Amygdala (tissue), 56 donors: ENCODE measurements around the gene PRUNE2.

ENCODE experiments used
- DNase-seq, 56 donors: peaks; one replicate each; lab custom pipeline; 2025; lab: John Stamatoyannopoulos, UW

Gene PRUNE2

DNA sequence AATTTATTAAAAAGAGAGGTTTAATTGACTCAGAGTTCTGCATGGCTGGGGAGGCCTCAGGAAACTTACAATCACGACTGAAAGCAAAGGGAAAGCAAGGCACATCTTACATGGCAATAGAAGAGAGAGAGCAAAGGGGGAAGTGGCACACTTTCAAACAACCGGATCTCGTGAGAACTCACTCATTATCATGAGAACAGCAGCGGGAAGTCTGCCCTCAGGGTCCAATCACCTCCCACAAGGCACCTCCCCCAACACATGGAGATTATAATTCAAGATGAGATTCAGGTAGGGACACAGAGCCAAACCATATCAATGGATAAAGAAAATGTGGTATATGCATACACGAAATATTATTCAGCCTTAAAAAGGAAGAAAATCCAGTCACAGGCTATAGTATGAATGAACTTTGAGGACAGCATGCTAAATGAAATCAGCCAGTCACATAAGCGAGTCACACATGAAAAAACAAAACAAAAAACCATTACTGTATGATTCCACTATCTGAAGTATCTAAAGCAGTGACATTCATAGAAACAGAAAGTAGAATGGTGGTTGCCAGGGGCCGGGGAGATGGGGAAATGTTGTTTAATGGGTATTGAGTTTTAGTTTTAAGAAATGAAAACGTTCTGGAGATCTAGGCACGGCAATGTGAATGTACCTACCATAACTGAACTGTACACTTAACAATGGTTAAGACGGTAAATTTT, 225.0 kb downstream of the PRUNE2 start:
- DNase-seq = no peak

- no peak for DNase-seq
Measured at GRCh38 chr9:76677481-76678055, 228.3 kb downstream of the PRUNE2 start.

DNA sequence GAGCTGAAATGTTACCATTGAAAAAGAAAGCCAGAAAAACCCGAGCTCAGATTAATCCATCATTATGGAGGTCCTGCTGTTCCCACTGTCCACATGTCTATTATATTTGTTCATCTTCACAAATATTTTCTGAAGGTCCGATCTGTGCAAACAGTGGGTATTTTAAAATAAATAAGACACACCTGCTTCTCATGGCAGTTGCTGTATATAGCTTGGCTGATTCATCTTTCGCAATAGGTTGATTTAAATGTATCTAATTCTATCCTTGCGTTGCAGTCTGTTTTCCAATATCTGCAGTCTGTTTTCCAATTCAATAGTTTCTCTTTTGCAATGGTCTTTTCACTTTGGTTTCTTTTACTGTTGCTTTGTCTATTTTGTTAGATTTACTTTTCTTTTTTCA, 229.1 kb downstream of the PRUNE2 start:
- DNase-seq = no peak

- DNase-seq = no peak
Measured at GRCh38 chr9:76667521-76667957, 238.4 kb downstream of the PRUNE2 start.

GRCh38 chr9:76665966-76666365, 239.9 kb downstream of the PRUNE2 start:
- DNase-seq = peak in 4 of 56 donors; percentile 9 to 24 (median 12)

DNA sequence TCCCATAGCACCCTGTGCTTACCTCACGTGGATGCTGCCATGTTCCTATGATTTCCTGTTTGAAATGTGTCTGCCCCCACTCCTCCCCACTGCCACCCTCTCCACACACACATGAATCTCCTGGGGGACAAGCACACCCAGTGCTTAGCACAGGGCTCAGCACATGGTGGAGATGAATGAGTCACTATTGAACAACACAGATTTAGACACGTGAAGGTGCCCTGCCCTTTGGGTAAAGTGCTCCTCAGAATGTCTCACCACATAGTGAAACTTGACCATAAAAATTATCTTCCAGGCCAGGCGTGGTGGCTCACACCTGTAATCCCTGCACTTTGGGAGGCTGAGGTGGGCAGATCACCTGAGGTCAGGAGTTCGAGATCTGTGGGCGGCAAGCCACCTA, 240.5 kb downstream of the PRUNE2 start:
- DNase-seq = no peak

GRCh38 chr9:76664120-76664519, 241.8 kb downstream of the PRUNE2 start:
- no peak for DNase-seq

DNA sequence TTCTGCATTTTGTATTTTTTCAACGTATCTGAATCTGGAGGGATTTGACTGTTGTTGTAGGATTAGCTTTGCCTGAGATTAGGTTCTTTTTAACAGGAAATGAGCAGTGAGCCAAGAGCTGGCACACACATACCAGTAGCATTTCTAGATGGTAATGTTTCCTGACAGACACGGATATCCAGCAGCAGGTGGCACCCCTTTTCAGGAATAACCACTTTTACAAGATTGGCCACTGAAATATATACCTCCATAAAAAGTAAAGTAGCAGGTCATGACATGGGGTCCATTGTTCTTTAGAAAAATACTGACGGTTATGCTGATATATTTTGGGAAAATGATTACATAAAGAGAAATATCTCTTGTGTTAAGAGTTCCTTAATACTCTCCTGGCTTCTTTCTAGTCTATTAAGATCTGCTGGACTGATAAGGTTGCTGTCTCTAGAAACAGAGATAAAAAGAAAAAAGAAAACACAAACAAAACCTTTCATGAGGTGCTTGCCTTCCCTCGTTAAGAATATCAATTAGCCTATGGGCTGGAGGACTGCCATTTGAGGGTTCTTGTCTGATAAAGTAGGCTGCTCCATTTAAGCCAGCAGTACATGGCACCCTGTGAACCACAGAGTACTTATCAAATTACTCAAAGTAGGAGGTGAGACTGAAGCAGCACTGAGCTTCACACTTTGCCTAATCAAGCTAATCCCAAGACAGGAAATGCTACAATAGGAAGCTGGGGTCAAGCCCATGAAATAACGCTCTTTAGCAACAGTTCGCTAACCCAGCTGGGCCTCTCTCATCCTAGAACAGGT, 243.2 kb downstream of the PRUNE2 start:
- no peak for DNase-seq

DNA sequence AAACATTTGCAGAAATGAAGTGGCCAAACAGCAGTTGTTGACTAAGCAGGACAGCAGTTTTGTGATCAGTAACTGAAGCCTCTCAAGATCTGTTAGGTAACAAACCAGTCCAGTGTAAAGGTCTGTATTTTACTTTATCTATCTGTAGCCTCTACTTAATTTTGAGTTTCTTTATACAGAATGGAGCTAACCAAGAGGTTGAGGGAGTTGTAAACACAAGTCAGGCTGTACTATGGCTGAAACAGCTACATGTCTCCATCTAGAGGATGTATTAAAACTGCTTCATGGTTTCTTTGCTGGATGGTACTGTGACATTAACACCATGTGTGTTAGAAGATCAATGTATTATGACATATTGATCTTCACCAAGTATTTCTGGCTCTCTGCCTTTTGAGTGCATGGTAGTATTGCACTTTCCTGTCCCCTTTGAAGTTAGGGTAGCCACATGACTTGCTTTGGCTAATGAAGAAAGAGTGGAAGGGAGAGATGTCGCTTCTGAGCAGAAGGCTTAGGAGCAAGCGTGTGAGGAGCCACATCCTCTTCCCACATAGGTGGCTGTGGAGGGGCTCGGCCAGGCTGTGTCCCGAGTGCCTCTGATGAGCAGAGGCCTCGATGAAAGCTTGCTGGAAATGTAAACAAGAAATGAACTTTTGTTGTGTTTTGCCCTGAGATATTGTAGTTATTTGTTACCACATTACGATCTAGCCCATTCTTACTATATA, 247.2 kb downstream of the PRUNE2 start:
- no peak for DNase-seq

DNA sequence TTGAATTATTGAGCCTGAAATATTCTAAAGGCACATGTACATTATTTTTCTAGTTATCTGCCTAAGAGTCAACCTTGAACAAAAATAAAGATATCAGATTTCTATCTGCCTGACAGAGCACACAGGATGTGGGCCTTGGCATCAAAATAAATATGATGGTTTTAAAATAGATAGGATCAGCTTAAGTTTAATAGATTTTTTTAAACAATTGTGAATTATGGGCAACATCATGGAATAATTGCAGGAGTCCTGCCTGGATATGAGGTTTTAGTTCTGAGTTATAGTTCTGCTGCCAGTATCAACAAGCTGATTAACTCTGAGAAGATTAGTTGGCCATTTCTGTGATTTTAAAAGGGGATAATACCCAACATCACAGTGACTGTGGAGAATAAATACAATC, 248.6 kb downstream of the PRUNE2 start:
- DNase-seq = no peak

DNA sequence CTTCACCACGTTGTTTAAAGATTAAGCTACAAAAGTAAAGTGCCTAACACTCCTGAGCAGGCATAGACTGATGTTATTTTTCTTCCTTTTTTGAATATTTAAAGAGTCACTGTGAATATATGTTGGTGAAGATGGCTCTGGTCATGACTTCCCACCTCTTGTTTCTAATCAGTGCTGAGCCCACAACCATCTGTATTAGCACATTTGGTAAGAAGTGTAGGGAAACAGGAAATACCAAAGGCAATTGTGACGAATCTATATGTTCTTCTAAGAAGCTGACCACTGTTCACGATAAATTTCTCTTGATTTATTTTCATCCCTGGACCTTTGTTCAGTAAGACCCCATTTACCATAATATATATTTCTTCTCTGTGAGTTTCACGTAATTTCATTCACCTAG, 249.9 kb downstream of the PRUNE2 start:
- DNase-seq = no peak

DNA sequence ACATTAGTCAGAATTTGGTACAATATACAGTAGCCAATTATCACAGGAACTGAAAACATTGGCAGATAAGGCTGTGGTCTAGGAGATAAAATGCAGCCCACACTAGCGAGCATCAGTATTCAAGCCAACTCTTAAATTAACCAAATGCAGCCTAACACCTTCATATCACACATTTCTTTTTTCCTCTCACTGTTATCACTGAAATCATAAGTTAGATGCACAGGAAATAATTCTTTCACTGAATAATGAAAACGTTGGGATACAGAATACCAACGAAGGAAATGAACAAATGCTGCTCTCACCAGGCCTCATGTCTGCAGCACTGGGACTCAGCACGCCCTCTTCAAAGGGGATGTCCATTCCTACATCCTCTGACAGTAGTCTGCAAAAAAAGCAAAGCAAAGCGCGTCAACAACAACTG, 250.8 kb downstream of the PRUNE2 start:
- no peak for DNase-seq

DNA sequence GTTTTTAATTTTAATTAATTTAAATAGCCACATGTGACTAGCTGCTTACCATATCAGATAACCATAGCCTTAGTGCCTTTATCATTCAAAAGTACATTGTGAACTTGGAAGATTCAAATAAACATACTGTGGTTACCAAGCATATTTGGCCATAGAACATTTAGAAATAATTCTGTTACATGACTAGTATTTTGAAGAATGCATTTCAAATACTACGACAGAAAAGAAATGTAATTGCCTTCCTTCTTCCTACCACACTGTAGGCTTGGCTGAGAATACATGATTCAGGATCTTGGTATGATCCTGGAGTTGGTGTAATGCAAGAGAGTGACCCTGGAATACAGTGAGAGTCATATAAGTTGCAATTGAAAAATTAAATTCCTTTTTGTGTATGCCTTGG, 251.3 kb downstream of the PRUNE2 start:
- no peak for DNase-seq

DNA sequence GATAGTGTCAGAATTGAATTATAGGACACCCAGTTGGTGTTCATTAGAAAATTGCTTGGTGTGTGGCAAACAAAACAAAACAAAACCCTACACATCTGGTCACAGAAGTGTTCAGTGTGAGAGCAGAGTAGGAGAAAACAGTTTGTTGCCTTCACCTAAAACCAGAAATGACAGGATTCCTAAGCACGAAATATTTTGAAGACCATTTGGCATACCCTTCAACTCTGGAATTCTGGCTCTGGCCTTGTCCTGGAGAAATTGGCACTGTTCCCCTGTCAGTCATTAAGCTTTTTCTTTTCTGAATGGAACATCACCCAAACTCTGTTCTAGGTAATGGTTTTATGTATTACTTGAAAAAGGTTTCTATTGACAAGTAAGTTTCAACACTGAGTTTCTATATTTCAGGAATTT, 251.9 kb downstream of the PRUNE2 start:
- DNase-seq = no peak

GRCh38 chr9:76652894-76653293, 253.0 kb downstream of the PRUNE2 start:
- no peak for DNase-seq

DNA sequence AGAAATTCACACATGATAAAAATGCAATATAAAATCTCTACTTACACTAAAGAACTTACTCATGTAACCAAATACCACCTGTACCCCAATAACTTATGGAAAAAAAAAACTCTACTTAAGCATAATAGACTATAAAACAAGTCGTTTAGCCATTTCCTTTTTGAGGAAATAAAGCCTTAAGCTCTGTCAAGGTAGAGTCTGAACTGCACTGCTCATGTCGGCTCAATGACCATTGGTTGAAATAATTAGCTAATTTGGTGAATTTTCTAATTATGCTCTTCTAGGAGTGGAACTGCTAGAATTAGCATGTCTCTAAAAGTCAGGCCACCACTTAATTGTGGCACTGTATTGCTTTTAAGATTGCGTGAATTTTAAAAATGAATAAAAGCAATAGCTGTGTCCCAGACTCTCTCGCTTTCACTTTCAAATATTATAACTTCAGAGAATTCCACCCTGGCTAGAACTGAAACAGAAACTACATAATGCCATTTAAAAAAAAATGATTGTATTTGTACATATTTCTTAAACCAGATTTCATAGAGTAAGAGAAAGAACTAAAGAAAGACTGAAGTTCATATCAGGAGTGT, 254.7 kb downstream of the PRUNE2 start:
- DNase-seq = no peak

- DNase-seq = no peak
Measured at GRCh38 chr9:76650692-76651091, 255.2 kb downstream of the PRUNE2 start.

DNA sequence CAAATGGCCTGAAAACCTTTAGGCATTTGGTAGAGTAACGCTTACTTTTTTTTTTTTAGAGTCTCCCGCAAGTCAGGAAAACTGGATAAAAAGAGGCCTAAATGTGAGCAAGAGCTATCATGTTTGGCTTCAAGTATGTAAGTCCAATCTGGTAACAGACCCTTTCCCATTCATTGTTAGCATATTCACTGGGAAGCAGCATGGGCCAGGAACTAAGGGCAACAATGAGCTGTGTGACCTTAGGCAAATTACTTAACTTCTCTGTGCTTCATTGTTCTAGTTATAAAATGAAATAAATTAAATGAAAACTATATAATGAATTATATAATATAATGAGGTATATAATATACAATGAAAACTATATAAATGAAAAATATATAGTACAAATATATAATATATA, 256.0 kb downstream of the PRUNE2 start:
- DNase-seq = no peak

DNA sequence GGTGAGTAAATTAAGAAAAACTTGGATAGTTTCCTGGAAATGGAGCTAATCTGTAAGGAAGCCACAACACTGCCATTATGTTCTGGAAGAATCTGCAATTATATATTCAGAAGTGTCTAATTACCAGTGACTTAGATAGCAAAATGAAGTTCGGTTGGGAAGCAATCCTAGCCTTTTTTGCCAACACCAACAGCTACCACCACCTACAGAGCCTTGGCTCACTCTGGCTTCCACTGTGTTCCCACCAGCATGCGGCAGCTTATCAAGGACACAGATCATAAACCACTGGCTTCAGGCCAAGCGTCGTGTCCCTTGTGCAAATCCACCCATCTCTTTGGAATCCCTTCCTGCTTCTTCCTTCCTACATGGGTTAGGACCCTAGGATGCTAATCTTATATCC, 259.7 kb downstream of the PRUNE2 start:
- peak in 3 of 56 donors; percentile 11 to 29 (median 17) for DNase-seq

GRCh38 chr9:76644647-76645250, 261.2 kb downstream of the PRUNE2 start:
- no peak for DNase-seq
